Vagina (tissue), 2 donors: ENCODE results near the gene ATXN1L. TPM values are rescaled to one million over a fixed set of nuclear protein-coding genes. Genes with fewer than 3 reads are reported as not detected.

Experiments used
- DNase-seq, 2 donors: peaks; one replicate each; pipeline ENCODE4 v3.0.0-alpha.2; 2017; ENCODE audit errors: extremely low spot score in 2 of 2
- H3K27ac ChIP-seq: fragments of 200-600 bp; sonication (generic); one replicate; pipeline ENCODE4 v1.5.1; 2019
- H3K27me3 ChIP-seq: fragments of 200-600 bp; sonication (generic); one replicate; pipeline ENCODE4 v1.5.1; 2019
- H3K36me3 ChIP-seq, 2 donors: fragments of 200-600 bp; sonication (generic); one replicate each; pipeline ENCODE4 v1.5.1; 2017 to 2019
- H3K4me1 ChIP-seq: fragments of 200-600 bp; sonication (generic); one replicate; pipeline ENCODE4 v1.5.1; 2019
- H3K4me3 ChIP-seq, 2 donors: fragments of 200-600 bp; sonication (generic); 1 replicate in 1 of 2; 2 replicates in 1 of 2; pipeline ENCODE4 v1.5.1; 2016 to 2019
- H3K9me3 ChIP-seq: fragments of 200-600 bp; sonication (generic); one replicate; pipeline ENCODE4 v1.5.1; 2019
- POLR2A ChIP-seq, 2 donors: fragments of 450-650 bp; IDR thresholded peaks; one replicate each; pipeline ENCODE4 v1.6.1; 2017; ENCODE audit warnings: antibody characterized with exemption in 2 of 2, mild to moderate bottlenecking in 2 of 2, moderate library complexity in 2 of 2
- POLR2AphosphoS5 ChIP-seq, 2 donors: sonication (generic); formaldehyde crosslinking; IDR thresholded peaks; one replicate each; pipeline ENCODE4 v1.9.0; 2017; ENCODE audit warnings: antibody characterized with exemption in 2 of 2, mild to moderate bottlenecking in 2 of 2, low read depth in 1 of 2; ENCODE audit not compliant: insufficient read depth in 1 of 2
- intact Hi-C: fragments of 100-400 bp; cut with DNase I; formaldehyde crosslinking; loops from one replicate; pipeline ENCODE4 v1.15.1; 2023
- total RNA-seq: library from RNA; depleted of rRNA; stranded (reverse); fragments of >200 nt; gene quantifications from one replicate; pipeline ENCODE4 v1.2.3, GENCODE V29; 2016
- TF ChIP-seq, protein P1 (sequence below), 3 experiments: fragments of 450-650 bp in 2 of 3; fragments of 200-600 bp in 1 of 3; sonication (generic) in 1 of 3; IDR thresholded peaks; one replicate each; pipeline ENCODE4 v1.5.1; 2017 to 2019; ENCODE audit warnings: antibody characterized with exemption in 3 of 3, mild to moderate bottlenecking in 2 of 3, moderate library complexity in 2 of 3

Gene ATXN1L
- total RNA-seq, 1 donor from 2014 or later: 15.0 TPM

DNA sequence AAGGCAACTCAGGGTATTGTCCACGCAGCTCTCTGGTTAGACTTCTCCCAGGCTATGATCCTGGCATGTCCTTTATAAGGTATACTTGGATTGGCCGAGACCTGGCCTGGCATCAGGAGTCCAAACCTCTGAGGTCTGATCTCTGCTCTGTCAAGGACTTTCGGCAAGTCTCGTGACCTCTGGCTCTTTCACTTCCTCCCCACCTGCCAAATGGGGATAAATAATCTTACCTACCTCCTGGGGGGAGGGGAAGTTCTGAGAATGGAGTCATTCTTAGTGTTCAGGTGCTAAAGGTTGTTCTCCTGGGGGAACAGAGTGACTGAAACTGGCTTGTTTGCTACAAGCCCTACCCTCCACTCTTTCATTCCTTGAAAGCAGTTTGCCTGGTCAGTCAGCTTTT lies 7.6 kb downstream of the ATXN1L start:
- peaks cover 0 to 30% of the 10 kb centered on the region in 2 donors for H3K36me3 ChIP-seq
- H3K27me3 ChIP-seq: no peaks in the 10 kb centered on the region
- TF ChIP-seq POLR2AphosphoS5 (IDR thresholded peaks at IDR 0.05; ENCODE audit: insufficient read depth in 1 of 2, low read depth in 1 of 2) (no peak), POLR2A (IDR thresholded peaks at IDR 0.05) (no peak)
- TF ChIP-seq, protein P1, sequence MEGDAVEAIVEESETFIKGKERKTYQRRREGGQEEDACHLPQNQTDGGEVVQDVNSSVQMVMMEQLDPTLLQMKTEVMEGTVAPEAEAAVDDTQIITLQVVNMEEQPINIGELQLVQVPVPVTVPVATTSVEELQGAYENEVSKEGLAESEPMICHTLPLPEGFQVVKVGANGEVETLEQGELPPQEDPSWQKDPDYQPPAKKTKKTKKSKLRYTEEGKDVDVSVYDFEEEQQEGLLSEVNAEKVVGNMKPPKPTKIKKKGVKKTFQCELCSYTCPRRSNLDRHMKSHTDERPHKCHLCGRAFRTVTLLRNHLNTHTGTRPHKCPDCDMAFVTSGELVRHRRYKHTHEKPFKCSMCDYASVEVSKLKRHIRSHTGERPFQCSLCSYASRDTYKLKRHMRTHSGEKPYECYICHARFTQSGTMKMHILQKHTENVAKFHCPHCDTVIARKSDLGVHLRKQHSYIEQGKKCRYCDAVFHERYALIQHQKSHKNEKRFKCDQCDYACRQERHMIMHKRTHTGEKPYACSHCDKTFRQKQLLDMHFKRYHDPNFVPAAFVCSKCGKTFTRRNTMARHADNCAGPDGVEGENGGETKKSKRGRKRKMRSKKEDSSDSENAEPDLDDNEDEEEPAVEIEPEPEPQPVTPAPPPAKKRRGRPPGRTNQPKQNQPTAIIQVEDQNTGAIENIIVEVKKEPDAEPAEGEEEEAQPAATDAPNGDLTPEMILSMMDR (IDR thresholded peaks at IDR 0.05): no peak
- peaks cover 6% of the 10 kb centered on the region for H3K4me1 ChIP-seq
- no peaks in the 10 kb centered on the region for H3K9me3 ChIP-seq
- intact Hi-C loops: no loop called here
- no peak for DNase-seq
- no peak overlapping the region for H3K27ac ChIP-seq
- H3K4me3 ChIP-seq: no peak overlapping the region

DNA sequence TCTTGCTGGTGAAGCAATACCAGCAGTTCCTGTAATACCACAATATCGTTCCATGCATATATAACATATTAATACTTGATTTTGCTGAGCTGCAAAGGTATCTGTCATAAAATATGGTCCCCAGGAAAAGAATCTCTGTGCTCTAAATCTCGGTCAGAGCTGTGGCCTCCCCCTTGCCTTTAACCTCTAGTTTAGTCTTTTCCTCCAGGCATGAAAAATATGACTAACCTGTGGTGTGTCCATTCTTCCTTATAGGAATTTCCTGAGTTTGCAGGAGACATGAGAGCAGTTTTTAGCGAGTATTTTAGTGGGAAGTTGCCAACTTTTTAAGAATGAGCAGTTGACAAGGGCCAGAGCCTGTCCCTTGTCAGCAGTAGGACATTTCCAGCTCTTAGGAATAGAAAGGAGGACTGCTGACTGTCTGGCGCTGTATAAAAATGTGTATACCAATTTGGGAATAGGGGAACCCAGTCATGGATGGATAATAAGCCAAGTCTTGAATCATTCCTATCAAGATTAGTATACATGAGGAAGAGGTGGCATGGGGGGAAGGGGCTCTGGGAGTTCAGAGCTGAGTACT lies 8.7 kb downstream of the ATXN1L start:
- Histone ChIP-seq H3K27me3 (no peaks in the 10 kb centered on the region), H3K36me3 (peaks cover 0 to 25% of the 10 kb centered on the region in 2 donors), H3K4me3 (no peak overlapping the region), H3K27ac (no peak overlapping the region), H3K9me3 (no peaks in the 10 kb centered on the region), H3K4me1 (peaks cover 6% of the 10 kb centered on the region)
- TF ChIP-seq POLR2A (IDR thresholded peaks at IDR 0.05) (no peak), POLR2AphosphoS5 (IDR thresholded peaks at IDR 0.05; ENCODE audit: insufficient read depth in 1 of 2, low read depth in 1 of 2) (no peak)
- TF ChIP-seq, protein P1 (IDR thresholded peaks at IDR 0.05): no peak
- DNase-seq: no peak
- intact Hi-C loops: no loop called here

DNA sequence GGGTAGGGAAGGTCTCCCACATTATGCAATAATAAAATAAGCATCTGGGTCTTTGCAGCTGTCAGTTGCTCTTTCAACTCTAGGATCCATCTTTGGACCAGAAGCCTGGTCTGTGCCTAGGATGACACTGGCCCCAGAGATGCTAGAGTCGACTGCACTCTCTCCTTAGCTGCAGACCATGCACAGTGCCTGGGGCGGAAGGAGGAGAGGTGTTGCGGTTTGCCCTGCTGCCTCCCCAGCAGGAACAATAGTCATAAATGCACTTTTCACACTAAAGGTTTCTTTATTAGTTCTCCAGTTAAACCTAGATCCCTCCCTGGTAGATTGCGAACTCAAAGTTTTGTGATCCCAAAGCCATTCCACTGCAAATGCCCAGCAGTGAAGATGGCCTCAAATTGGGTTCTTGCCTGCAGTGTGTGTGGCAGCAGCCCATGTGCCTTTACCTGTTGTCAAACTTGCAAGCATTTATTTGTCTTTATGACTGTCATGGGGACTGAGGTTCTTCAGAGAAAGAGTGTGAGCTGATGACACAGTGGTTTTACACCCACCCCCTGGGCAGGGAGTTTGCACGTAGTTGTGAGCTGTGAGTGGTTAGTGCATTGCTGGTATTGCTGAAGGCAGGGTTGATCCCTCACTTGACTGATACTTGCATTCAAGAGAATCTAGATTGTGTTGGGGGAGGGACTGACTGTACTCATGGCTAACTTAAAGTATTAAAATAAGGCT lies 10.3 kb downstream of the ATXN1L start:
- H3K27me3 ChIP-seq: no peaks in the 10 kb centered on the region
- H3K36me3 ChIP-seq: peaks cover 0 to 23% of the 10 kb centered on the region in 2 donors
- no peak overlapping the region for H3K27ac ChIP-seq
- intact Hi-C loops: no loop called here
- H3K9me3 ChIP-seq: no peaks in the 10 kb centered on the region
- DNase-seq: no peak
- H3K4me3 ChIP-seq: no peak overlapping the region
- TF ChIP-seq, protein P1 (IDR thresholded peaks at IDR 0.05): no peak
- TF ChIP-seq POLR2AphosphoS5 (IDR thresholded peaks at IDR 0.05; ENCODE audit: insufficient read depth in 1 of 2, low read depth in 1 of 2) (no peak), POLR2A (IDR thresholded peaks at IDR 0.05) (no peak)
- H3K4me1 ChIP-seq: peaks cover 6% of the 10 kb centered on the region

DNA sequence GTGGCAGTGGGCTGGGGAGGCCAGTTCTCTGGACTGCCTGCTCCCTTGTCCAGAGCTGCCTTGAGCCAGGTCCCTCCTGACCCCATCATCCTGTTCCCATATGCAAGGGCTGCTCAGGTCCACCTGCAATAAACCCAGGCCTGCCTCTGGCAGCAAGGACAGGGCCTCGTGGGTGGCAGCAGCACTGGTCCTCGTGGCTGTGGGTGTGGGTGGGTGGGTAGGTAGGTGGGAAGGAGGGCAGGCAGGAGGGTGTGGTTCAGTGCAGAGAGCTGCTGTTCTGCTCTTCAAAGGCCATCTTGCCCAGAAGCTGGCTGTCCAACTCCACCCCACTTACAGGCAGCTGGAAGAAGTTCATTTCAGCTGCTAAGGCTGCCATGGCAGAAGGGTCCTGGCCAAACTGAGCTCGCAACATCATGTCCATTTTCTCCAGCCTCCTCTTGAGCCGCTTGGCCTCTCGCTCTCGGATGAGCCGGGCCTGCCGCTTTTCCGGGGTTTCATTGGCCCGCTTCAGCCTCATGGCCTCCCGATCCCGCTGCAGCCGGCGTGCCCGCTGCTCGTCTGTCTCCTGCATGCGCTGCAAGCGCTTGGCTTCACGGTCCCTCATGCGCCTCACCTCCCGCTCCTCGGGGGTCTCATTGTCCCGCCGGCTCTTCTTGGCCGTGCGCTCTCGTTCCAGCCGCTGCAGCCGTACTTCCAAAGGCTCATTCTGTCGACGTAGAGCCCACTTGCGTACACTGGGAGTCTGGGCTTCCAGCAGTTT lies 14.2 kb downstream of the ATXN1L start:
- Histone ChIP-seq H3K27ac (no peak overlapping the region), H3K27me3 (no peaks in the 10 kb centered on the region), H3K9me3 (no peaks in the 10 kb centered on the region), H3K4me1 (no peaks in the 10 kb centered on the region), H3K4me3 (no peak overlapping the region), H3K36me3 (peaks cover 0 to 47% of the 10 kb centered on the region in 2 donors)
- no peak for TF ChIP-seq POLR2AphosphoS5 (IDR thresholded peaks at IDR 0.05; ENCODE audit: insufficient read depth in 1 of 2, low read depth in 1 of 2)
- TF ChIP-seq, protein P1 (IDR thresholded peaks at IDR 0.05): no peak
- no peak for TF ChIP-seq POLR2A (IDR thresholded peaks at IDR 0.05)
- DNase-seq: no peak
- intact Hi-C loops: no loop called here
